Smooth muscle cell (in vitro differentiated cells): ENCODE data around the gene FAXC. TPM values are rescaled to one million over a fixed set of nuclear protein-coding genes. Genes with fewer than 3 reads are reported as not detected.

ENCODE experiments used
- DNase-seq: peaks from one replicate; lab custom pipeline; 2025; ENCODE audit not compliant: unreplicated experiment; lab: John Stamatoyannopoulos, UW
- H2AFZ ChIP-seq: fragments of 200-600 bp; sonication (generic); 2 replicates; pipeline ENCODE4 v1.6.0; 2016; ENCODE audit warnings: antibody characterized with exemption, low read depth, mild to moderate bottlenecking
- H3F3A ChIP-seq: fragments of 200-600 bp; sonication (generic); 2 replicates; pipeline ENCODE4 v1.6.0; 2017; ENCODE audit warnings: antibody characterized with exemption, low read depth
- H3K27ac ChIP-seq: fragments of 200-600 bp; sonication (generic); 2 replicates; pipeline ENCODE4 v1.5.1; 2016; ENCODE audit warnings: low read depth, mild to moderate bottlenecking
- H3K27me3 ChIP-seq: fragments of 200-600 bp; sonication (generic); 2 replicates; pipeline ENCODE4 v1.6.1; 2016; ENCODE audit warnings: low read depth, mild to moderate bottlenecking
- H3K36me3 ChIP-seq: fragments of 200-600 bp; sonication (generic); 2 replicates; pipeline ENCODE4 v1.5.1; 2016; ENCODE audit warnings: low read depth
- H3K4me1 ChIP-seq: fragments of 200-600 bp; sonication (generic); 2 replicates; pipeline ENCODE4 v1.5.1; 2016; ENCODE audit warnings: low read depth
- H3K4me2 ChIP-seq: fragments of 200-600 bp; sonication (generic); 2 replicates; pipeline ENCODE4 v1.6.0; 2016; ENCODE audit warnings: mild to moderate bottlenecking
- H3K4me3 ChIP-seq: fragments of 200-600 bp; sonication (generic); 2 replicates; pipeline ENCODE4 v1.5.1; 2016; ENCODE audit warnings: mild to moderate bottlenecking
- H3K79me2 ChIP-seq: fragments of 200-600 bp; sonication (generic); 2 replicates; pipeline ENCODE4 v1.6.0; 2016; ENCODE audit warnings: low read depth, mild to moderate bottlenecking
- H3K9ac ChIP-seq: fragments of 200-600 bp; sonication (generic); 2 replicates; pipeline ENCODE4 v1.6.0; 2016; ENCODE audit warnings: low read depth
- H3K9me3 ChIP-seq: fragments of 200-600 bp; sonication (generic); replicated peaks from 2 replicates; pipeline ENCODE4 v1.5.1; 2016; ENCODE audit warnings: low read depth
- H4K20me1 ChIP-seq: fragments of 200-600 bp; sonication (generic); 2 replicates; pipeline ENCODE4 v1.6.0; 2016; ENCODE audit warnings: low read depth
- CTCF ChIP-seq: fragments of 200-600 bp; sonication (generic); IDR thresholded peaks from 2 replicates; pipeline ENCODE4 v1.5.1; 2017; ENCODE audit warnings: borderline replicate concordance, mild to moderate bottlenecking, antibody characterized with exemption; ENCODE audit not compliant: insufficient read depth, poor library complexity, severe bottlenecking
- whole genome bisulfite sequencing: methylation state at CpG from one replicate; pipeline ENCODE4 v1.1.7; 2016; ENCODE audit warnings: low lambda C conversion rate; 5-methylcytosine and 5-hydroxymethylcytosine counted together
- polyA plus RNA-seq: library from polyadenylated mRNA; unstranded; fragments of >200 nt; fragmentation: Nextera tagmentation; extraction: Ambion mirVana; gene quantifications from 2 replicates; pipeline ENCODE4 v1.2.1, GENCODE V29; 2016
- total RNA-seq: library from RNA; depleted of rRNA; stranded (reverse); fragments of >200 nt; gene quantifications from 2 replicates; pipeline ENCODE4 v1.2.3, GENCODE V29; 2014

The FAXC gene
- total and polyA plus RNA-seq, 2 experiments from 2014 or later, result 1.6 to 6.8 TPM

- Histone ChIP-seq H4K20me1 (no peaks in the 10 kb centered on the region), H3K4me3 (no peak overlapping the region), H3K36me3 (no peaks in the 10 kb centered on the region), H3K4me1 (peaks cover 4% of the 10 kb centered on the region), H3K79me2 (no peaks in the 10 kb centered on the region), H3F3A (no peaks in the 10 kb centered on the region), H3K9ac (no peak overlapping the region), H3K27me3 (no peaks in the 10 kb centered on the region), H2AFZ (no peak overlapping the region), H3K27ac (no peak overlapping the region), H3K9me3 (no peaks in the 10 kb centered on the region), H3K4me2 (no peak overlapping the region)
- TF ChIP-seq CTCF, result peak; percentile 35
- DNase-seq, result no peak
- 87% methylated on average over 4 of the region's 4 CpGs for WGBS
Observed at GRCh38 chr6:99282479-99283062, 66.9 kb downstream of the FAXC start.

GRCh38 chr6:99276747-99277146 is 72.7 kb downstream of the FAXC start:
- TF ChIP-seq CTCF, result no peak
- Histone ChIP-seq H3K4me2 (no peak overlapping the region), H3K4me1 (no peaks in the 10 kb centered on the region), H4K20me1 (no peaks in the 10 kb centered on the region), H3F3A (no peaks in the 10 kb centered on the region), H3K27ac (no peak overlapping the region), H3K9ac (no peak overlapping the region), H3K36me3 (no peaks in the 10 kb centered on the region), H3K27me3 (no peaks in the 10 kb centered on the region), H3K4me3 (no peak overlapping the region), H2AFZ (no peak overlapping the region), H3K9me3 (no peaks in the 10 kb centered on the region), H3K79me2 (no peaks in the 10 kb centered on the region)
- DNase-seq, result no peak
- 24% methylated on average over 2 of the region's 2 CpGs for WGBS

GRCh38 chr6:99270826-99271225 is 78.6 kb downstream of the FAXC start:
- 88% methylated on average over 7 of the region's 7 CpGs for WGBS
- no peaks in the 10 kb centered on the region for H3K9me3 ChIP-seq
- H3F3A ChIP-seq, result no peaks in the 10 kb centered on the region
- H4K20me1 ChIP-seq, result no peaks in the 10 kb centered on the region
- H3K4me1 ChIP-seq, result no peaks in the 10 kb centered on the region
- no peak overlapping the region for H3K9ac ChIP-seq
- no peak overlapping the region for H3K4me2 ChIP-seq
- DNase-seq, result no peak
- H3K4me3 ChIP-seq, result no peak overlapping the region
- TF ChIP-seq CTCF, result no peak
- no peak overlapping the region for H3K27ac ChIP-seq
- H3K27me3 ChIP-seq, result no peaks in the 10 kb centered on the region
- no peaks in the 10 kb centered on the region for H3K36me3 ChIP-seq
- H2AFZ ChIP-seq, result no peak overlapping the region
- H3K79me2 ChIP-seq, result no peaks in the 10 kb centered on the region

- Histone ChIP-seq H3F3A (no peaks in the 10 kb centered on the region), H3K4me1 (no peaks in the 10 kb centered on the region), H4K20me1 (no peaks in the 10 kb centered on the region), H2AFZ (no peak overlapping the region), H3K4me3 (no peak overlapping the region), H3K36me3 (no peaks in the 10 kb centered on the region), H3K4me2 (no peak overlapping the region), H3K27me3 (no peaks in the 10 kb centered on the region), H3K79me2 (no peaks in the 10 kb centered on the region), H3K27ac (no peak overlapping the region), H3K9me3 (no peaks in the 10 kb centered on the region), H3K9ac (no peak overlapping the region)
- no peak for DNase-seq
- WGBS, result 91% methylated on average over 2 of the region's 2 CpGs
- TF ChIP-seq CTCF, result no peak
Observed at GRCh38 chr6:99270030-99270429, 79.4 kb downstream of the FAXC start.
